ENCODE data around the gene MYH11.

MYH11 gene

DNA sequence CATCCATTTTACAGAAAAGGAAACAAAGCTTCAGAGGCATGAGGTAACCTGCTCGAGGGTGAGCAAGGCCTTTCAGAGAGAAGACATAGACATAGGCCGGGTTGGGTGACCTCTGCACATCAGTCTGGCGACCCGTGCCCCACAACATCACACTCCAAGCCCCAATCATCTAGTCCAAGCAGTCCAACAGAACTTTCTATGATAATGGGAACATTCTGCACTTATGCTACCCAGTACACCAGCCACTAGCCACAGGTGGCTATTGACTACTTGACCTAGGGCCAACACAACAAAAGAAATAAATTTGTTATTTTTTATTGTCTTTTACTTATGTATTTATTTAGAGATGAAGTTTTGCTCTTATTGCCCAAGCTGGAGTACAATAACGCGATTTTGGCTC, 20.8 kb downstream of the MYH11 start:
- Mint-ChIP-seq H3K4me1 (no peaks in the 10 kb centered on the region), H3K9me3 (no peaks in the 10 kb centered on the region), H3K4me3 (no peak overlapping the region), H3K27ac (no peak overlapping the region), H3K36me3 (ENCODE audit: low read depth) (no peaks in the 10 kb centered on the region), H3K27me3 (ENCODE audit: low read depth) (peaks cover 18% of the 10 kb centered on the region)
- no peak for TF ChIP-seq CTCF (IDR thresholded peaks at IDR 0.05; ENCODE audit: unreplicated experiment in 3 of 3)

GRCh38 chr16:15835136-15835878, 21.5 kb downstream of the MYH11 start:
- H3K4me1 Mint-ChIP-seq = no peaks in the 10 kb centered on the region
- H3K9me3 Mint-ChIP-seq = no peaks in the 10 kb centered on the region
- H3K36me3 Mint-ChIP-seq (ENCODE audit: low read depth) = no peaks in the 10 kb centered on the region
- no peak overlapping the region for H3K4me3 Mint-ChIP-seq
- TF ChIP-seq CTCF (IDR thresholded peaks at IDR 0.05; ENCODE audit: unreplicated experiment in 3 of 3) = no peak
- H3K27ac Mint-ChIP-seq = no peak overlapping the region
- H3K27me3 Mint-ChIP-seq (ENCODE audit: low read depth) = peaks cover 17% of the 10 kb centered on the region

- Mint-ChIP-seq H3K36me3 (ENCODE audit: low read depth) (no peaks in the 10 kb centered on the region), H3K27me3 (ENCODE audit: low read depth) (peaks cover 9% of the 10 kb centered on the region), H3K9me3 (no peaks in the 10 kb centered on the region), H3K4me1 (no peaks in the 10 kb centered on the region), H3K4me3 (no peak overlapping the region), H3K27ac (no peak overlapping the region)
- no peak for TF ChIP-seq CTCF (IDR thresholded peaks at IDR 0.05; ENCODE audit: unreplicated experiment in 3 of 3)
Measured at GRCh38 chr16:15834502-15834901, 22.3 kb downstream of the MYH11 start.

DNA sequence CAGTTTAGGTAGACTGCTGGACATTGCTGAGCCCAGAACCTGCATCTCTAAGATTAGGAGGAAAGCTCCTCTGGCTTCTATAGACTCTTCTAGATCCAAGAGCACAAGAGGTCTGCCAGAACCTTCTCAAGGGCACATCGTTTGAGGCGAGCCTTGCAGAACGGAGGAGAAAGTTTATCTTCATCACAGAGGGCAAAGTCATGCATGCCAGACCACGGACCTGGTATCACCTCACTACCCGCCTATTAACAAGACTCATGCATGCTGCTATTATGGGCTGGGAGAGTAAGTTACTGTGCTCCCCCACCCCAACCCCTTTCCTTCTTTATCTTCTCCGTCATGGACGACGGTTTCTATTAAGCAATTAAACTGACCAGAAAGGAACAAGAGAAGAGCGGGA, 23.3 kb downstream of the MYH11 start:
- H3K27me3 Mint-ChIP-seq (ENCODE audit: low read depth) = peaks cover 9% of the 10 kb centered on the region
- H3K9me3 Mint-ChIP-seq = no peaks in the 10 kb centered on the region
- H3K36me3 Mint-ChIP-seq (ENCODE audit: low read depth) = no peaks in the 10 kb centered on the region
- no peak overlapping the region for H3K27ac Mint-ChIP-seq
- no peak for TF ChIP-seq CTCF (IDR thresholded peaks at IDR 0.05; ENCODE audit: unreplicated experiment in 3 of 3)
- H3K4me1 Mint-ChIP-seq = no peaks in the 10 kb centered on the region
- no peak overlapping the region for H3K4me3 Mint-ChIP-seq

GRCh38 chr16:15832241-15832640, 24.6 kb downstream of the MYH11 start:
- Mint-ChIP-seq H3K36me3 (ENCODE audit: low read depth) (no peaks in the 10 kb centered on the region), H3K4me1 (no peaks in the 10 kb centered on the region), H3K4me3 (no peak overlapping the region), H3K27ac (no peak overlapping the region), H3K27me3 (ENCODE audit: low read depth) (peaks cover 9% of the 10 kb centered on the region), H3K9me3 (no peaks in the 10 kb centered on the region)
- no peak for TF ChIP-seq CTCF (IDR thresholded peaks at IDR 0.05; ENCODE audit: unreplicated experiment in 3 of 3)

DNA sequence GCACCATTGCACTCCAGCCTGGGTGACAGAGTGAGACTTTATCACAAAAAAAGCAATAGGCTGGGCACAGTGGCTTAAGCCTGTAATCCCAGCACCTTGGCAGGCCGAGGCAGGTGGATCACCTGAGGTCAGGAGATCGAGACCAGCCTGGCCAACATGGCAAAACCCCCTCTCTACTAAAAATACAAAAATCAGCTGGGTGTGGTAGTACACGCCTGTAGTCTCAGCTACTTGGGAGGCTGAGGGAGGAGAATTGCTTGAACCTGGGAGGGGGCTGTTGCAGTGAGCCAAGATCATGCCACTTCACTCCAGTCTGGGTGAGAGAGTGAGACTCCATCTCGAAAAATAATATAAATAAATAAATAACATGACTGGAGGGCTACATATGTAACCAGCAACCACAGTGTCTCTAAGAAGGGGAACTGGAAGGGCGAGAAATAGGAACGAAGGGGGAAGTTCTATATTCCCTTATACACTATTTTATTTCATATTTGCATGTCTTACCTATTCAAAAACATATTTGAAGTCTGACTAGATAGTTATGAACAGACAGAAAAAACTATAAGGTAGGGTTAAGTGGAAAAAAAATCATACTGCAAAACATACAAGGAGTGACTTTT, 25.9 kb downstream of the MYH11 start:
- no peak overlapping the region for H3K27ac Mint-ChIP-seq
- H3K27me3 Mint-ChIP-seq (ENCODE audit: low read depth) = peaks cover 9% of the 10 kb centered on the region
- no peak for TF ChIP-seq CTCF (IDR thresholded peaks at IDR 0.05; ENCODE audit: unreplicated experiment in 3 of 3)
- H3K4me3 Mint-ChIP-seq = no peak overlapping the region
- no peaks in the 10 kb centered on the region for H3K36me3 Mint-ChIP-seq (ENCODE audit: low read depth)
- no peaks in the 10 kb centered on the region for H3K4me1 Mint-ChIP-seq
- no peaks in the 10 kb centered on the region for H3K9me3 Mint-ChIP-seq
